Smooth muscle cell (in vitro differentiated cells): ENCODE data around the gene ETFA. TPM values are rescaled to one million over a fixed set of nuclear protein-coding genes. Genes with fewer than 3 reads are reported as not detected.

Source experiments
- DNase-seq: peaks from one replicate; lab custom pipeline; 2025; ENCODE audit not compliant: unreplicated experiment; lab: John Stamatoyannopoulos, UW
- H2AFZ ChIP-seq: fragments of 200-600 bp; sonication (generic); 2 replicates; pipeline ENCODE4 v1.6.0; 2016; ENCODE audit warnings: antibody characterized with exemption, low read depth, mild to moderate bottlenecking
- H3F3A ChIP-seq: fragments of 200-600 bp; sonication (generic); 2 replicates; pipeline ENCODE4 v1.6.0; 2017; ENCODE audit warnings: antibody characterized with exemption, low read depth
- H3K27ac ChIP-seq: fragments of 200-600 bp; sonication (generic); 2 replicates; pipeline ENCODE4 v1.5.1; 2016; ENCODE audit warnings: low read depth, mild to moderate bottlenecking
- H3K27me3 ChIP-seq: fragments of 200-600 bp; sonication (generic); 2 replicates; pipeline ENCODE4 v1.6.1; 2016; ENCODE audit warnings: low read depth, mild to moderate bottlenecking
- H3K36me3 ChIP-seq: fragments of 200-600 bp; sonication (generic); 2 replicates; pipeline ENCODE4 v1.5.1; 2016; ENCODE audit warnings: low read depth
- H3K4me1 ChIP-seq: fragments of 200-600 bp; sonication (generic); 2 replicates; pipeline ENCODE4 v1.5.1; 2016; ENCODE audit warnings: low read depth
- H3K4me2 ChIP-seq: fragments of 200-600 bp; sonication (generic); 2 replicates; pipeline ENCODE4 v1.6.0; 2016; ENCODE audit warnings: mild to moderate bottlenecking
- H3K4me3 ChIP-seq: fragments of 200-600 bp; sonication (generic); 2 replicates; pipeline ENCODE4 v1.5.1; 2016; ENCODE audit warnings: mild to moderate bottlenecking
- H3K79me2 ChIP-seq: fragments of 200-600 bp; sonication (generic); 2 replicates; pipeline ENCODE4 v1.6.0; 2016; ENCODE audit warnings: low read depth, mild to moderate bottlenecking
- H3K9ac ChIP-seq: fragments of 200-600 bp; sonication (generic); 2 replicates; pipeline ENCODE4 v1.6.0; 2016; ENCODE audit warnings: low read depth
- H3K9me3 ChIP-seq: fragments of 200-600 bp; sonication (generic); replicated peaks from 2 replicates; pipeline ENCODE4 v1.5.1; 2016; ENCODE audit warnings: low read depth
- H4K20me1 ChIP-seq: fragments of 200-600 bp; sonication (generic); 2 replicates; pipeline ENCODE4 v1.6.0; 2016; ENCODE audit warnings: low read depth
- WGBS: methylation state at CpG from one replicate; pipeline ENCODE4 v1.1.7; 2016; ENCODE audit warnings: low lambda C conversion rate; 5-methylcytosine and 5-hydroxymethylcytosine counted together
- polyA plus RNA-seq: library from polyadenylated mRNA; unstranded; fragments of >200 nt; fragmentation: Nextera tagmentation; extraction: Ambion mirVana; gene quantifications from 2 replicates; pipeline ENCODE4 v1.2.1, GENCODE V29; 2016
- total RNA-seq: library from RNA; depleted of rRNA; stranded (reverse); fragments of >200 nt; gene quantifications from 2 replicates; pipeline ENCODE4 v1.2.3, GENCODE V29; 2014
- TF ChIP-seq, protein P1 (sequence below): fragments of 200-600 bp; sonication (generic); IDR thresholded peaks from 2 replicates; pipeline ENCODE4 v1.5.1; 2017; ENCODE audit warnings: borderline replicate concordance, mild to moderate bottlenecking, antibody characterized with exemption; ENCODE audit not compliant: insufficient read depth, poor library complexity, severe bottlenecking

ETFA gene
- total RNA-seq (79.4 and 98.0 TPM in 2 replicates), polyA plus RNA-seq (110 and 119 TPM in 2 replicates)

DNA sequence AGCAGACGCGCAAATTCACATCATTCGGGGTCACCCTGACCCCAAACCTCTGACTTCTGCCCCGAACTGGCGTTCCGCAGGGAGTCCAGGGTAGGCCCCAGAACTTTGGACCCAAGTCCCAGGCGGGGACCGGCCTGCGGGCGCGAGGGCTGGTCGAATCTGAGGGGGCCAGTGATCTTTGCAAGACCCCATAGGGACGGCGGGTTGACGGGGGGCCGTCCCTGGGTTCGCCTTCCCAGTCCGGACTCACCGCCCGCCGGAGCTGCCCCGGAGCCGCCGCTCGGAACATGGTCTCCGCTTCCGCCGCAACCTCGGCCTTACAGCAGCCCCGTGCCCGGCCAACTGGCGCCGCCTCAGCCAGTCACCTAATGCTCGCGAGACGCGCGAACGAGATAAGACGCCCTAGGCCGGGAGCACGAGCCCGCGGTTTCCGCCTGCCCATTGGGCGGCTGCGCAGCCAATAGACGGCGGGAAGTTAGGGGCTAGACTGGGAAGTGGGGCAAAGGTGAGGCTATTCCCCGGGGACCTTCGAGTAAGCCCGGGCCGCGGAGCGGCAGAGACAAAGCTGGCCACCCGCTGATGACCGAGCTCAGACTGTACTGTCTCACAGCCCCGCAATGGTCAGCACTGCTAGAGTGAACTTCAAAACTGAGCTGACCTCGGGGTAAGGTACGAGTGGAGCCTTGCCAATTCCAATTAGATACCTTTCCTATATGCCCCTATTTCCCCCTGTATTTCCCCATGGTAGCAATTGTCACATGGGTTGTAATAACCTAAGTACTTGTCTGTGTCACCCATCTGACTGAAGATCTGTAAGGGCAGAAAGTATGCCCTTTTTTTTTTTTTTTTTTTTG lies at the start of gene ETFA:
Gene ETFA, minus strand, starts transcription at position 370 of the 854 bp plus-strand sequence. Its CDS starts 81 bp downstream, at position 289.
- Histone ChIP-seq H3K4me1 (peaks cover 7% of the 10 kb centered on the region), H3K36me3 (no peaks in the 10 kb centered on the region), H3K9ac (peak within 1 kb of the TSS; percentile 88), H2AFZ (peak within 1 kb of the TSS; percentile 87), H3K79me2 (peaks cover 44% of the 10 kb centered on the region), H3F3A (no peaks in the 10 kb centered on the region), H4K20me1 (peaks cover 41% of the 10 kb centered on the region), H3K27me3 (no peaks in the 10 kb centered on the region), H3K27ac (peak within 1 kb of the TSS; percentile 77), H3K9me3 (no peaks in the 10 kb centered on the region), H3K4me3 (peak within 1 kb of the TSS; percentile 74), H3K4me2 (peak within 1 kb of the TSS; percentile 91)
- WGBS = 2% methylated on average over 60 of the region's 60 CpGs
- TF ChIP-seq, protein P1, sequence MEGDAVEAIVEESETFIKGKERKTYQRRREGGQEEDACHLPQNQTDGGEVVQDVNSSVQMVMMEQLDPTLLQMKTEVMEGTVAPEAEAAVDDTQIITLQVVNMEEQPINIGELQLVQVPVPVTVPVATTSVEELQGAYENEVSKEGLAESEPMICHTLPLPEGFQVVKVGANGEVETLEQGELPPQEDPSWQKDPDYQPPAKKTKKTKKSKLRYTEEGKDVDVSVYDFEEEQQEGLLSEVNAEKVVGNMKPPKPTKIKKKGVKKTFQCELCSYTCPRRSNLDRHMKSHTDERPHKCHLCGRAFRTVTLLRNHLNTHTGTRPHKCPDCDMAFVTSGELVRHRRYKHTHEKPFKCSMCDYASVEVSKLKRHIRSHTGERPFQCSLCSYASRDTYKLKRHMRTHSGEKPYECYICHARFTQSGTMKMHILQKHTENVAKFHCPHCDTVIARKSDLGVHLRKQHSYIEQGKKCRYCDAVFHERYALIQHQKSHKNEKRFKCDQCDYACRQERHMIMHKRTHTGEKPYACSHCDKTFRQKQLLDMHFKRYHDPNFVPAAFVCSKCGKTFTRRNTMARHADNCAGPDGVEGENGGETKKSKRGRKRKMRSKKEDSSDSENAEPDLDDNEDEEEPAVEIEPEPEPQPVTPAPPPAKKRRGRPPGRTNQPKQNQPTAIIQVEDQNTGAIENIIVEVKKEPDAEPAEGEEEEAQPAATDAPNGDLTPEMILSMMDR = no peak
- peak; percentile 79 for DNase-seq

DNA sequence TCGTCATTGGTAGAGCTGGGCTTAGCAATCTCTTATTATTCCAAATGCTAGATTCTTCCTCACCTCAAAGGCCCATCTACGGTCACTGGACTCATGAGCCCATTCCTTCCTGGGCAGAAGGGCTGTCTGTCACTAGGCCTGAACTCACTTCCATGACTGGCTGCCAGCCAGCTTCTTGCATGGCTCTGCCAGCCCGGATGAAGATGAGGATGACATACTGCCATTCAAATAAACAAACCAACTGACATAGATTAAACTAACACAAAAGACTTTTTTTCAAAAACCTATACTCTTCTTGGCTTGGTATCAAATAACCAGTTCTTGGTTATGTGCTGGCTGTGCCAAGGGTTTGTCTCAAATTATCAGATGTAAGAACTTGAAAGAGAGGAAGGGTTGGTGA lies 49.1 kb upstream of the ETFA start:
- no peak overlapping the region for H2AFZ ChIP-seq
- no peak overlapping the region for H3K4me2 ChIP-seq
- peaks cover 4% of the 10 kb centered on the region for H3K27me3 ChIP-seq
- TF ChIP-seq, protein P1 = no peak
- no peaks in the 10 kb centered on the region for H4K20me1 ChIP-seq
- no peaks in the 10 kb centered on the region for H3K79me2 ChIP-seq
- no peaks in the 10 kb centered on the region for H3F3A ChIP-seq
- no peak for DNase-seq
- 98% methylated on average over 3 of the region's 3 CpGs for WGBS
- H3K27ac ChIP-seq = no peak overlapping the region
- H3K9me3 ChIP-seq = no peaks in the 10 kb centered on the region
- H3K4me3 ChIP-seq = no peak overlapping the region
- no peak overlapping the region for H3K9ac ChIP-seq
- no peaks in the 10 kb centered on the region for H3K36me3 ChIP-seq
- H3K4me1 ChIP-seq = no peaks in the 10 kb centered on the region

DNA sequence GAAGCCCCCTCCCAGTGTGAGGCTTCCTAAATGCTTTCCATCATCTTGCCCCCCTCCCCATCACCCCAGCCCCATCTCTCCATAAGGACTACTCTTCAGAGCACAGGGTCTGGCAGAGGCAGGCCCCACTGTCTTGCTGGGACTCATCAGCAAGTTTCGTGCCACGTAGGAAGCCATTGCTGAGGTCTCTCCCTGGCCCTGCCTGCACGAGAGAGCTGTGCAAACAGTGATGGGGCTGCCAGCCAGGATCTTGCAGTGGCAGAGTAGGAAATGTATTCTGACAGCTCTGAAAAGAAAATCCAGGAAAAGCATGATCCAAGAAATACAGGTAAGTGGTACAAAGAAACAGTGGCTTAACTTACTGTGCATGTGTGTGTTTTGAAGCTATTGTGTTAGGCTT lies 47.9 kb upstream of the ETFA start:
- WGBS = 85% methylated on average over 3 of the region's 3 CpGs

More for the DNA sequence above, 47.9 kb upstream of the ETFA start:
- Histone ChIP-seq H3F3A (peaks cover 4% of the 10 kb centered on the region), H4K20me1 (no peaks in the 10 kb centered on the region), H3K4me1 (no peaks in the 10 kb centered on the region), H3K9ac (no peak overlapping the region), H3K27ac (no peak overlapping the region), H3K4me3 (no peak overlapping the region), H2AFZ (no peak overlapping the region), H3K36me3 (no peaks in the 10 kb centered on the region), H3K9me3 (no peaks in the 10 kb centered on the region), H3K27me3 (peaks cover 12% of the 10 kb centered on the region), H3K79me2 (no peaks in the 10 kb centered on the region), H3K4me2 (no peak overlapping the region)
- TF ChIP-seq, protein P1 = no peak
- no peak for DNase-seq
